8988T (cell line): ENCODE data around the gene C17orf58.
"Not testable (repeated sequence)": the region's sequence is repeated elsewhere in the genome, so short reads cannot be mapped to it uniquely, and the experiment has no call there.

Experiments used
- DNase-seq: peaks from one replicate; pipeline ENCODE4 v3.0.0; 2011

Gene C17orf58

GRCh38 chr17:67999291-67999911 lies 3.1 kb upstream of the C17orf58 start:
- DNase-seq: no peak

- no peak for DNase-seq
These were observed 2.2 kb upstream of the C17orf58 start for GRCh38 chr17:67998466-67998865.

- peak; percentile 34 for DNase-seq
These were observed 552 bp downstream of the C17orf58 start for GRCh38 chr17:67995570-67996263.

GRCh38 chr17:67994817-67995569 lies 1.3 kb downstream of the C17orf58 start:
- DNase-seq: no peak

- DNase-seq: no peak
These were observed 2.3 kb downstream of the C17orf58 start for GRCh38 chr17:67993998-67994361.

- peak; percentile 66 for DNase-seq
These were observed 2.9 kb downstream of the C17orf58 start for GRCh38 chr17:67993153-67993997.

- DNase-seq: no peak
These were observed 3.6 kb downstream of the C17orf58 start for GRCh38 chr17:67992548-67993152.

- no peak for DNase-seq
These were observed 5.4 kb downstream of the C17orf58 start for GRCh38 chr17:67990909-67991308.

- DNase-seq: no peak
These were observed 12.9 kb downstream of the C17orf58 start for GRCh38 chr17:67983383-67983688.

GRCh38 chr17:67982686-67983382 lies 13.4 kb downstream of the C17orf58 start:
- no peak for DNase-seq

GRCh38 chr17:67982034-67982640 lies 14.1 kb downstream of the C17orf58 start:
- DNase-seq: no peak

- not testable (repeated sequence) for DNase-seq
These were observed 15.4 kb downstream of the C17orf58 start for GRCh38 chr17:67980883-67981282.

GRCh38 chr17:67980456-67980855 lies 15.8 kb downstream of the C17orf58 start:
- DNase-seq: no peak

- DNase-seq: not testable (repeated sequence)
These were observed 20.0 kb downstream of the C17orf58 start for GRCh38 chr17:67976306-67976705.

GRCh38 chr17:67974598-67975066 lies 21.6 kb downstream of the C17orf58 start:
- DNase-seq: no peak

- no peak for DNase-seq
These were observed 22.1 kb downstream of the C17orf58 start for GRCh38 chr17:67974185-67974584.

- DNase-seq: no peak
These were observed 25.5 kb downstream of the C17orf58 start for GRCh38 chr17:67970783-67971182.

GRCh38 chr17:67963145-67963572 lies 33.1 kb downstream of the C17orf58 start:
- DNase-seq: not testable (repeated sequence)

GRCh38 chr17:67962156-67962555 lies 34.1 kb downstream of the C17orf58 start:
- DNase-seq: not testable (repeated sequence)

GRCh38 chr17:67960276-67960675 lies 36.0 kb downstream of the C17orf58 start:
- DNase-seq: not testable (repeated sequence)

GRCh38 chr17:67959510-67959909 lies 36.8 kb downstream of the C17orf58 start:
- no peak for DNase-seq
